SK-N-MC (cell line): ENCODE measurements around the gene FOXC1.

ENCODE experiments used
- DNase-seq: peaks from one replicate; pipeline ENCODE4 v3.0.0-alpha.2; 2011; ENCODE audit warnings: low read depth, low spot score
- H3K27ac ChIP-seq: fragments of 200-600 bp; sonication (generic); 2 replicates; pipeline ENCODE4 v1.5.1; 2016; ENCODE audit warnings: mixed run types
- H3K36me3 ChIP-seq: fragments of 200-600 bp; sonication (generic); 2 replicates; pipeline ENCODE4 v1.6.1; 2017; ENCODE audit warnings: antibody characterized with exemption, low read length, mixed read lengths; ENCODE audit not compliant: insufficient read depth
- H3K4me3 ChIP-seq: fragments of 200-600 bp; sonication (generic); 2 replicates; pipeline ENCODE4 v1.5.1; 2016
- H3K9ac ChIP-seq: fragments of 200-600 bp; sonication (generic); 2 replicates; pipeline ENCODE4 v1.8.0; 2017; ENCODE audit warnings: mixed run types, mixed read lengths; ENCODE audit not compliant: insufficient read length
- H3K9me3 ChIP-seq: fragments of 200-600 bp; sonication (generic); 2 replicates; pipeline ENCODE4 v1.6.1; 2017; ENCODE audit warnings: low read depth, mild to moderate bottlenecking, antibody characterized with exemption, low read length, moderate library complexity, mixed read lengths
- EZH2 ChIP-seq: fragments of 200-600 bp; sonication (generic); IDR thresholded peaks from one replicate; pipeline ENCODE4 v1.6.1; 2017; ENCODE audit warnings: antibody characterized with exemption
- FOXP2 ChIP-seq: optimal IDR thresholded peaks from 2 replicates; pipeline ENCODE3; 2011; ENCODE audit warnings: mild to moderate bottlenecking, moderate library complexity; ENCODE audit not compliant: insufficient read depth; ENCODE audit errors: extremely low read length, control extremely low read depth
- POLR2AphosphoS5 ChIP-seq: IDR thresholded peaks from 2 replicates; pipeline ENCODE4 v1.6.1; 2012; ENCODE audit warnings: mild to moderate bottlenecking, low read depth, low read length, borderline replicate concordance

The FOXC1 gene

GRCh38 chr6:1596088-1596852, 13.4 kb upstream of the FOXC1 start:
- peak overlapping the region; percentile 52 for H3K4me3 ChIP-seq
- TF ChIP-seq POLR2AphosphoS5 (no peak), EZH2 (no peak), FOXP2 (no peak)
- H3K36me3 ChIP-seq: no peaks in the 10 kb centered on the region

DNA sequence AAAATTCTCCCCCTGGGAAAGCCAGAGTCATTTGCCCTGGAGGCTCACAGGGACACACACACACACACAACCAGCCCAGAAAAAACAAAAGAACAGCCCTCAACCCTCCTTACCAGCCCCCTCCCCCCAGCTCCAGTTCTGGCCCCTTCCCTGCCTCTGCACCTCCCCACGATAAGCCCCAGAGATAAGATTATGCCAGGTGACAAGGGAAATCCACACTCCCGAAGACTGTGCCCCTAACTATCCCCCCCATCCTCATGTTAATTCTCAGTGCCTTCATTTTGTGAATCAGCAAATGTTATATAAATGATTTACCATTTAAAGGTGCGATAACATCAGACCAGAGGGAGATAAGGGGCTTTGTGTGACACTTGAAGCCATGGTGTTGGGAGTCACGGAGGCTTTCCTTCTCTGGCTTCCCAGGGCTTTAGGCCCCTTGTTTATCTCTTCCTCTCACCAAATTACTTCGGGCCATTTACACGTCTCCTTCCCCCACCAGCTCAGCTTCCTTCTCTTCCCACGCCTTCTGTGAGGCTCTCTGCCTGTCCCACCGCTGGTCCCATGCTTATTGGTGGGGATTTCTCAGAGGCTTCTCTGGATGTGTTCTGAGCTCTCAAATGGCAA, 12.5 kb upstream of the FOXC1 start:
- H3K36me3 ChIP-seq: no peaks in the 10 kb centered on the region
- H3K27ac ChIP-seq: no peak overlapping the region
- H3K9ac ChIP-seq: no peak overlapping the region
- H3K4me3 ChIP-seq: no peak overlapping the region
- no peaks in the 10 kb centered on the region for H3K9me3 ChIP-seq
- TF ChIP-seq POLR2AphosphoS5: no peak
- no peak for TF ChIP-seq EZH2
- no peak for TF ChIP-seq FOXP2
- DNase-seq: no peak

More at GRCh38 chr6:1596088-1596852, 13.4 kb upstream of the FOXC1 start:
- Histone ChIP-seq H3K9me3 (no peaks in the 10 kb centered on the region), H3K9ac (no peak overlapping the region), H3K27ac (no peak overlapping the region)
- DNase-seq: no peak

- DNase-seq: no peak
- Histone ChIP-seq H3K9me3 (no peaks in the 10 kb centered on the region), H3K9ac (no peak overlapping the region), H3K4me3 (peak overlapping the region; percentile 20; the same call in 1 of the 2 replicates), H3K36me3 (no peaks in the 10 kb centered on the region), H3K27ac (no peak overlapping the region)
- TF ChIP-seq POLR2AphosphoS5 (no peak), FOXP2 (no peak), EZH2 (no peak)
Observed at GRCh38 chr6:1597924-1598323, 11.8 kb upstream of the FOXC1 start.

DNA sequence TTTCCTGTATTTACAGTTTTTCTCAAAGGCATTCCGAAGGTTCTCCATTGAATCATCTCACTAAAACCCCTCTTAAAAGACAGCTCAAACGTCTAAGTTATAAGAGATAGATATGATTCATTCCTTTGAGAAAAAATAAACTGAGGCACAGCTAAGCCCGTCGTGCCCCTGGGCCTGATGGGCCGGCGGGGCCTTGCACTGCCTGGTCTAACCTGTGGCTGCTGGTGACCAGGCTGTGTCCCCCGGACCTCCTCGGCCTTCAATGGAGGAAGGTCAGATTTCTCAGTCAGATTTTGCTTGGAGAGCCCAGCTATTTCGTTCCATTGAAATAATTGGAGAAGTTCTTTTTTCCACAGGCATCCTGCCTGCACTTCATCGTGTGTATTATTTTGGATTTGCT, 11.3 kb upstream of the FOXC1 start:
- no peaks in the 10 kb centered on the region for H3K36me3 ChIP-seq
- no peaks in the 10 kb centered on the region for H3K9me3 ChIP-seq
- no peak overlapping the region for H3K27ac ChIP-seq
- DNase-seq: no peak
- H3K9ac ChIP-seq: no peak overlapping the region
- H3K4me3 ChIP-seq: no peak overlapping the region
- TF ChIP-seq POLR2AphosphoS5: no peak
- no peak for TF ChIP-seq EZH2
- no peak for TF ChIP-seq FOXP2

GRCh38 chr6:1598886-1599285, 10.8 kb upstream of the FOXC1 start:
- Histone ChIP-seq H3K9me3 (no peaks in the 10 kb centered on the region), H3K9ac (no peak overlapping the region)

GRCh38 chr6:1599469-1599868, 10.2 kb upstream of the FOXC1 start:
- DNase-seq: no peak
- no peaks in the 10 kb centered on the region for H3K9me3 ChIP-seq
- no peak overlapping the region for H3K4me3 ChIP-seq
- no peak overlapping the region for H3K27ac ChIP-seq
- TF ChIP-seq POLR2AphosphoS5: no peak
- no peak for TF ChIP-seq EZH2
- no peak for TF ChIP-seq FOXP2
- H3K36me3 ChIP-seq: no peaks in the 10 kb centered on the region
- H3K9ac ChIP-seq: no peak overlapping the region

More at GRCh38 chr6:1598886-1599285, 10.8 kb upstream of the FOXC1 start:
- Histone ChIP-seq H3K27ac (no peak overlapping the region), H3K4me3 (no peak overlapping the region), H3K36me3 (no peaks in the 10 kb centered on the region)
- TF ChIP-seq FOXP2 (no peak), EZH2 (no peak), POLR2AphosphoS5 (no peak)
- no peak for DNase-seq

DNA sequence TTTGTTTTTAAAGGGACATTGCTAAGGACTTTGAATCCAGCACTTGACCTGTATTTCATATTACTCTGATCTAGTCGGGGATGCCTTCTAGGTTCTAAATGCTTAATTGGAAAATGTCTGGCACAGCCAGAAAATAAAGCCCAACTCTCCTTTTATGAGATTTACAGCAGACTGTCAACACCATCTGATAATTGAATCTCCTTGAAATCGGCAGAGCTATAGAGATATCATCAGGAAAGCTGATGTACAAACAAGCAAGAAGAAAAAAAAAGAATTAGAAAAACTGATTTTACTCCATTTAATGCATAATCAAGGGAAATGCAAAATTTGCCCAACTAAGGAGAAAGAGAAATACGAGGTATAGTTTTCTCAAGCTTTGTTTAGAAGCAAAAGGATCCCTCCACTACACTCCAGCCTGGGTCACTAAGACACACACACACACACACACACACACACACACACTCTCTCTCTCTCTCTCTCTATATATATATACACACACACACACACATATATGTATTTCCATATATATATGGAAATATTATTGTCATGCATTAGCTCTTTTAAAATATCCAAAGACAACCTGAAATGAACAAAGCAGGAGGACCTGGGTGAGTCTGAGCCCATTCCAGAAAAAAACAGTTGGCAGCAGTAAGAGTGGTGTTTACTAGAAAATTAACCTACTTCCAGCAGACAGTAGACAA, 9.5 kb upstream of the FOXC1 start:
- TF ChIP-seq FOXP2 (no peak), EZH2 (no peak), POLR2AphosphoS5 (no peak)
- DNase-seq: no peak
- H3K36me3 ChIP-seq: no peaks in the 10 kb centered on the region

GRCh38 chr6:1600764-1601157, 9.0 kb upstream of the FOXC1 start:
- no peak overlapping the region for H3K27ac ChIP-seq
- no peak overlapping the region for H3K9ac ChIP-seq
- no peak for TF ChIP-seq POLR2AphosphoS5
- no peak for TF ChIP-seq FOXP2
- TF ChIP-seq EZH2: no peak
- no peaks in the 10 kb centered on the region for H3K9me3 ChIP-seq
- no peak overlapping the region for H3K4me3 ChIP-seq
- DNase-seq: no peak
- H3K36me3 ChIP-seq: no peaks in the 10 kb centered on the region

More for the DNA sequence above, 9.5 kb upstream of the FOXC1 start:
- Histone ChIP-seq H3K9ac (no peak overlapping the region), H3K4me3 (no peak overlapping the region), H3K9me3 (no peaks in the 10 kb centered on the region), H3K27ac (no peak overlapping the region)
